ENCODE data around the gene STAC2. TPM values are rescaled to one million over a fixed set of nuclear protein-coding genes. Genes with fewer than 3 reads are reported as not detected.

Gene STAC2
- total RNA-seq, 1 donor from 2014 or later: not detected

GRCh38 chr17:39235555-39236449 is 10.1 kb upstream of the STAC2 start:
- intact Hi-C loops (cut with micrococcal nuclease): loop anchor here (1.0 to 10.0 kb wide), 2 partner anchors 8 to 171 kb away; no protein-coding TSS in a partner anchor

- intact Hi-C loops (cut with micrococcal nuclease): loop anchor here (1.0 to 10.0 kb wide), 2 partner anchors 25 to 167 kb away; no protein-coding TSS in a partner anchor
These were observed 6.1 kb upstream of the STAC2 start for GRCh38 chr17:39231591-39232551.

- intact Hi-C loops (cut with micrococcal nuclease): loop anchor here (10.0 kb wide), 1 partner anchor 166 kb away; no protein-coding TSS in a partner anchor
These were observed 5.4 kb upstream of the STAC2 start for GRCh38 chr17:39231091-39231561.

GRCh38 chr17:39230361-39230760 is 4.6 kb upstream of the STAC2 start:
- intact Hi-C loops (cut with micrococcal nuclease): loop anchor here (10.0 kb wide), 1 partner anchor 166 kb away; no protein-coding TSS in a partner anchor

GRCh38 chr17:39229274-39229913 is 3.6 kb upstream of the STAC2 start:
- intact Hi-C loops (cut with micrococcal nuclease): no loop called here

- intact Hi-C loops (cut with micrococcal nuclease): no loop called here
These were observed 1.7 kb upstream of the STAC2 start for GRCh38 chr17:39227364-39227919.

GRCh38 chr17:39225959-39226683 is 376 bp upstream of the STAC2 start:
- intact Hi-C loops (cut with micrococcal nuclease): no loop called here

GRCh38 chr17:39224778-39225307 is 902 bp downstream of the STAC2 start:
- intact Hi-C loops (cut with micrococcal nuclease): no loop called here

- intact Hi-C loops (cut with micrococcal nuclease): no loop called here
These were observed 1.6 kb downstream of the STAC2 start for GRCh38 chr17:39223907-39224777.

GRCh38 chr17:39222866-39223834 is 2.6 kb downstream of the STAC2 start:
- intact Hi-C loops (cut with micrococcal nuclease): no loop called here

- intact Hi-C loops (cut with micrococcal nuclease): no loop called here
These were observed 3.6 kb downstream of the STAC2 start for GRCh38 chr17:39222151-39222550.

- intact Hi-C loops (cut with micrococcal nuclease): no loop called here
These were observed 4.2 kb downstream of the STAC2 start for GRCh38 chr17:39221572-39221971.

GRCh38 chr17:39219647-39220154 is 6.0 kb downstream of the STAC2 start:
- intact Hi-C loops (cut with micrococcal nuclease): no loop called here

GRCh38 chr17:39218906-39219305 is 6.8 kb downstream of the STAC2 start:
- intact Hi-C loops (cut with micrococcal nuclease): no loop called here

- intact Hi-C loops (cut with micrococcal nuclease): no loop called here
These were observed 7.9 kb downstream of the STAC2 start for GRCh38 chr17:39217734-39218369.

GRCh38 chr17:39213852-39214251 is 11.9 kb downstream of the STAC2 start:
- intact Hi-C loops (cut with micrococcal nuclease): no loop called here

Measured in T-helper 1 cell treated with Interleukin-12 subunit alpha and Interleukin-12 subunit beta and Interleukin-4 antibody, amounts not matched to agents 30 ng/mL and 1 ng/mL, for 36 hours (primary cell).